Activated T-helper 2 cell treated with anti-CD3 and anti-CD28 coated beads, Interferon-gamma antibody, Interleukin-2, Interleukin-4, amounts not matched to agents 10 μg/mL and 5 μg/mL and 100 μg/mL, durations not matched to agents 14 hours and 24 hours and 36 hours (primary cell): ENCODE measurements around the gene TTC24. TPM values are rescaled to one million over a fixed set of nuclear protein-coding genes. Genes with fewer than 3 reads are reported as not detected.

ENCODE experiments used
- DNase-seq: peaks from one replicate; pipeline ENCODE4 v3.0.0; 2021; ENCODE audit warnings: low spot score
- H3K27ac Mint-ChIP-seq: one replicate; pipeline ENCODE4 v1.8.0; 2021; ENCODE audit warnings: mixed read lengths
- H3K27me3 Mint-ChIP-seq: one replicate; pipeline ENCODE4 v1.8.0; 2021; ENCODE audit warnings: low read depth, mixed read lengths
- H3K36me3 Mint-ChIP-seq: one replicate; pipeline ENCODE4 v1.8.0; 2021; ENCODE audit warnings: low read depth, mixed read lengths
- H3K4me1 Mint-ChIP-seq: one replicate; pipeline ENCODE4 v1.8.0; 2021; ENCODE audit warnings: low read depth, mixed read lengths
- H3K4me3 Mint-ChIP-seq: one replicate; pipeline ENCODE4 v1.8.0; 2021; ENCODE audit warnings: low read depth, mild to moderate bottlenecking, moderate library complexity, mixed read lengths
- H3K9me3 Mint-ChIP-seq: one replicate; pipeline ENCODE4 v1.8.0; 2021; ENCODE audit warnings: mixed read lengths
- intact Hi-C: fragments of 100-400 bp; cut with micrococcal nuclease; formaldehyde crosslinking; loops from one replicate; pipeline ENCODE4 v1.15.1; 2023
- total RNA-seq: library from RNA; stranded (reverse); gene quantifications from 2 replicates; pipeline ENCODE4 v1.2.3, GENCODE V29; 2022

Gene TTC24
- total RNA-seq, result 3.8 and 4.5 TPM in 2 replicates

- H3K36me3 Mint-ChIP-seq, result no peaks in the 10 kb centered on the region
- H3K4me3 Mint-ChIP-seq, result no peak within 1 kb of the TSS
- no peaks in the 10 kb centered on the region for H3K9me3 Mint-ChIP-seq
- peaks cover 6% of the 10 kb centered on the region for H3K27me3 Mint-ChIP-seq
- no peak for DNase-seq
- H3K4me1 Mint-ChIP-seq, result peaks cover 8% of the 10 kb centered on the region
- no peak within 1 kb of the TSS for H3K27ac Mint-ChIP-seq
- intact Hi-C loops, result no loop called here
These were observed at the start of gene TTC24 for GRCh38 chr1:156579472-156579871. TTC24 (plus strand) TSS chr1:156579723; CDS start chr1:156581365, 1,642 bp downstream.

DNA sequence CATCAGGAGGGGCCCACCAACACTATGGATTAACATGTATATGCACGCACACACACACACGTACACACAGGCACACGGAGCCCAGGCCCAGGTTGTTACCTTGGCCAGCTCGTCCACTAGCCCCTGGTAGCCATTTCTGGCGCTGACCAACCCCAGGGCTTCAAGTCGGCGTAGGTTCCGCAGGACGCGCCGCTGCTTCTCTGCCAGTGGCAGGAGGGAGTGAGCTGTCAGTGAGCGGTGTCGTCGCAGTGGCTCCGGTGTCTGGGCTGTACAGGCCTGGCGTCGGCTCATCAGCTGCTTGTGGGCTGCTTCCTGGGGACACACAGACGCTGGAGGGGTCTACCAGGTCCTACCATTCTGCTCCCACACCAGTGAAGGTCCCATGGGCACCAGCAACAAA, 49.5 kb upstream of the TTC24 start:
- DNase-seq, result no peak
- Mint-ChIP-seq H3K27me3 (no peaks in the 10 kb centered on the region), H3K4me1 (peaks cover 20% of the 10 kb centered on the region), H3K27ac (no peak overlapping the region), H3K36me3 (peaks cover 47% of the 10 kb centered on the region), H3K4me3 (no peak overlapping the region), H3K9me3 (no peaks in the 10 kb centered on the region)
- intact Hi-C loops, result no loop called here

DNA sequence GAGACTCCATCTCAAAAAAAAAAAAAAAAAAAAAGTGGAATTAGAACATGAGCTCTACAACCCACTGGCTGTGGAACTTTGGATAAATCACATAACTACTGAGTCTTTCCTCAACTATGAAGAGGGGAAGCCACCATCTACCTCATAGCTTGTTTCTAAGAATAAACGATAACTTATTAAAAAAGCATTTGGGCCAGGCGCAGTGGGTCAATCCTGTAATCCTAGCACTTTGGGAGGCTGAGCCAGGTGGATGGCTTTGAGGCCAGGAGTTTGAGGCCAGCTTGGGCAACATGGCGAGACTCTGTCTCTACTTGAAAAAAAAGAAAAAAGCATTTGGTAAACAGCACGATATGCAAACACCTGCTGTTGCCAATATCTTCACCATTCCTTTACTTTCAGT, 47.1 kb upstream of the TTC24 start:
- Mint-ChIP-seq H3K27me3 (no peaks in the 10 kb centered on the region), H3K27ac (no peak overlapping the region), H3K36me3 (peaks cover 32% of the 10 kb centered on the region), H3K9me3 (no peaks in the 10 kb centered on the region), H3K4me3 (no peak overlapping the region), H3K4me1 (peaks cover 6% of the 10 kb centered on the region)
- DNase-seq, result no peak
- intact Hi-C loops, result no loop called here

DNA sequence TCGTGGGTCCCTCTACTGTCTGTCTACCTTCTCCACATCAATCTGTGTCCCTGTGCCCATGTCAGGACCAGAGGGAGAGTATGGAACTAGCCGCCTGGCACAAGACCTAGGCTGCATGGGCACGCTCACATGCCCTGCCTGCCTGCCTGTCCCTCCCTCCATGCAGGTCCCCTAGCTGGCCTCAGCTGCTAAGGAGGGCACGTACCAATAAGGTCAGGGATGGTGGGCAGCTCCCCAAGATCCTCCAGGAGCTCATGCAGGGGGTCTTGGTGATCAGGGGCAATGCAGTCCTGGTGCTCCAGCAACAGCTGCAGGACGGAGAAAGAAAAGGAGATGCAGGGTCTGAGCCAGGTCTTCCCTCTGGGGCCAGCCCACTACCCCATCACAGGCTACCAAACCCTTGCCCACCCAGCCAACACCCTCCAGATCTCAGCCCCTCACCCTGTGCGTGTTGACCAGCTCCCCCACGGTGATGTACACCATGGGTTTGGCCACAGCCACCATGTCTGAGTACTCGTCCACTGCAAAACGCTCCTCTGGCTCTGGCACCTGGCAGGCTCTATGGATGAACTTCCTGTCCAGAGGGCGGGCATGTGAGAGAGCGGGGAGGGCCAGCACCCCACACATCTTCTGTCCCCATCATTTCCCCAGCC, 45.8 kb upstream of the TTC24 start:
- intact Hi-C loops, result no loop called here
- no peaks in the 10 kb centered on the region for H3K27me3 Mint-ChIP-seq
- no peak for DNase-seq
- H3K4me3 Mint-ChIP-seq, result no peak overlapping the region
- no peaks in the 10 kb centered on the region for H3K9me3 Mint-ChIP-seq
- no peak overlapping the region for H3K27ac Mint-ChIP-seq
- peaks cover 23% of the 10 kb centered on the region for H3K36me3 Mint-ChIP-seq
- no peaks in the 10 kb centered on the region for H3K4me1 Mint-ChIP-seq

DNA sequence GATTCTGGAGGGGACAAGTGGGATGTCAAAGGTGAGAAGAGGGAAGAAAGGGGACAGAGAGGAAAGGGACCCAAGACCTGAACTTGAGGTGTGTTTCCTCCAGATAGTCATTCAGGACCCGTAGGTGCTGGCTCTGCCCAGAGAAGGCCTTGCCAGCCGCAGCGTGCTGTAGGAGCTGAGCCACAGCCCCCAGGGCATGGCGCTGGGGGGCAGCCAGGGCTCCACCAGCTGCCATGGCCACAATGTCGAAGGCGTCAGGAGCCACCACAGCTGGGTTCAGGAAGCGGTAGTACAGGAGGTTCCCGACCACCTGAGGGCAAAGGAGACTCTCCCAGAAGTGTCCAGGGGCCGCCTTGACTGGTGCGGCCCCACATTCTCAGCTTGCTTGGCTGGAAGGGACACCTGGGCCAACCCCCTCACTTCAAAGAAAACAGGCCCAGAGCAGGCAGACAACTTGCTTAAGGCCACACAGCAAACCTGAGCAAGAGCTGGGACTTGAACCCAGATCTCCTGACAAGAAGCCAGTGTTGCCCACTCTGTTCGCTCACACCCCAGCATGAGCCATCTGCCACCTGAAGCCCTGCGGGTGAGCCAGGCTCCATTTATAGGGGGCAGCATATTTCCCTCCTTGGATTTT, 45.0 kb upstream of the TTC24 start:
- no peaks in the 10 kb centered on the region for H3K9me3 Mint-ChIP-seq
- no peak overlapping the region for H3K27ac Mint-ChIP-seq
- intact Hi-C loops, result no loop called here

DNA sequence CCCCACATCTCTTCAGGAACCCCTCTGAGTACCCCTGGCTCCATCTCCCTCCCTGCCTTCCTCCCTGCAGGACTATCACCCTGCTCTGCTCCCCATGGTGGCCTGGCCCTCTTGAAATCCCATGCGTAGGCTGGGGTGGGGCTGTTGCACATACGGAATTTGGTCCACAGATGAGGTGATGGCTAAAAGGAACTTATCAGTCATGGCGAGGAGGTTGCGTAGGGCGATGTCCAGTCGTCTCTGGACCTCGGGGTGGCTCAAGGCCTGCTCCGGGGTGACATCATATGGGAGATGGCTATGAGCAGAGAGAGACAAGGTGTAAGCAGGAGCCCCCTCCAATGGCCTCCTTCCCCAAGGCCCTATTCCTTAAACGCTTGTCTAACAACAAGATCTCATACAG, 42.5 kb upstream of the TTC24 start:
- no peaks in the 10 kb centered on the region for H3K9me3 Mint-ChIP-seq
- no peak overlapping the region for H3K4me3 Mint-ChIP-seq
- peaks cover 28% of the 10 kb centered on the region for H3K36me3 Mint-ChIP-seq
- DNase-seq, result no peak
- H3K27ac Mint-ChIP-seq, result no peak overlapping the region
- intact Hi-C loops, result no loop called here
- H3K4me1 Mint-ChIP-seq, result peaks cover 3% of the 10 kb centered on the region
- no peaks in the 10 kb centered on the region for H3K27me3 Mint-ChIP-seq

More for the DNA sequence above, 45.0 kb upstream of the TTC24 start:
- H3K4me1 Mint-ChIP-seq, result peaks cover 3% of the 10 kb centered on the region
- DNase-seq, result no peak
- peaks cover 23% of the 10 kb centered on the region for H3K36me3 Mint-ChIP-seq
- H3K4me3 Mint-ChIP-seq, result no peak overlapping the region
- no peaks in the 10 kb centered on the region for H3K27me3 Mint-ChIP-seq

GRCh38 chr1:156538711-156539440, 40.6 kb upstream of the TTC24 start:
- no peak for DNase-seq
- H3K36me3 Mint-ChIP-seq, result peaks cover 27% of the 10 kb centered on the region
- H3K27me3 Mint-ChIP-seq, result no peaks in the 10 kb centered on the region
- H3K9me3 Mint-ChIP-seq, result no peaks in the 10 kb centered on the region
- no peak overlapping the region for H3K4me3 Mint-ChIP-seq
- intact Hi-C loops, result no loop called here
- H3K27ac Mint-ChIP-seq, result no peak overlapping the region
- H3K4me1 Mint-ChIP-seq, result peaks cover 3% of the 10 kb centered on the region

- DNase-seq, result no peak
- Mint-ChIP-seq H3K27ac (no peak overlapping the region), H3K9me3 (no peaks in the 10 kb centered on the region), H3K36me3 (peaks cover 23% of the 10 kb centered on the region), H3K27me3 (no peaks in the 10 kb centered on the region), H3K4me3 (no peak overlapping the region), H3K4me1 (peaks cover 6% of the 10 kb centered on the region)
- intact Hi-C loops, result no loop called here
These were observed 39.6 kb upstream of the TTC24 start for GRCh38 chr1:156539818-156540355.

DNA sequence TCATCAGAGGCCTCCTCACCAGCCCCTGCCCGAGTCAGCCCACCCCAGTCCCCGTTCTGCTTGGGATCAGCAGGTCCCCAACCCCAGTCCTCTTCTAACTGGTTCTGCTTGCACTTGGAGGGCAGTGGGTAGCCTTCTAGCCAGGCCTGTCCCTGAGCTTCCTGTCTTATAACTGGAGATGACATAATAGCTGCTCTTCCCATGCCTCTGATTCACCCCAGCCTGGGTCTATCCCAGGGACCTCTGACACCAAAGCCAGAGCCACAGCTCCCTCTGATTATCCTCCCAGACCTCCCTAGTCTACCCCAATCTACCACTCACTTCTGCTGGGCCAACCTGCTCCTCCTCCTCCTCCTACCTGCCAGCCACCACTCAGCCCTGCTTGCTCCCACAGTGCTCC, 38.6 kb upstream of the TTC24 start:
- Mint-ChIP-seq H3K27ac (no peak overlapping the region), H3K27me3 (no peaks in the 10 kb centered on the region), H3K9me3 (no peaks in the 10 kb centered on the region), H3K4me1 (peaks cover 9% of the 10 kb centered on the region), H3K4me3 (no peak overlapping the region), H3K36me3 (peaks cover 23% of the 10 kb centered on the region)
- intact Hi-C loops, result no loop called here
- DNase-seq, result no peak

DNA sequence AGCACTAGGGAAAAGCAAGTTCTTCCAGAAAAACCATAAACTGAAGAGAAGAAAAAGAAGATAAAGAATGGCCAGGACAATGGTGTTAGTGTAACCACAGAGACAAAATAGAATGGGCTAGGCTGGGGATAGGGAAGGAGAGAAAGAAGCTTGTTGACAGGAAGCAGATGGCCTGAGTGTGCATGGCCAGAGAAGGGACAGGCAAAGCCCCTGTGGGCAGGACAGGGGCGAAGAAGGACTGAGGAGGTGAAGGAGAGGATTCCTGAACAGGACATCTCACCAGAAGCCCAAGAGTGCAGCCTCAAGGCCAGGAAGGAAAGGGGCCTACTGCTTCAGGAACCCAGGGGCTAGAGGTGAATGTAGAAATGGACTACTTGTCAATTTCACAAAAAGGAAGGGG, 36.5 kb upstream of the TTC24 start:
- intact Hi-C loops, result no loop called here
- Mint-ChIP-seq H3K27me3 (no peaks in the 10 kb centered on the region), H3K27ac (no peak overlapping the region), H3K4me1 (peaks cover 9% of the 10 kb centered on the region), H3K4me3 (no peak overlapping the region), H3K9me3 (no peaks in the 10 kb centered on the region), H3K36me3 (peaks cover 23% of the 10 kb centered on the region)
- no peak for DNase-seq

- Mint-ChIP-seq H3K27me3 (no peaks in the 10 kb centered on the region), H3K4me3 (no peak overlapping the region), H3K36me3 (peaks cover 13% of the 10 kb centered on the region), H3K4me1 (peaks cover 7% of the 10 kb centered on the region), H3K27ac (no peak overlapping the region), H3K9me3 (no peaks in the 10 kb centered on the region)
- intact Hi-C loops, result no loop called here
- no peak for DNase-seq
These were observed 34.9 kb upstream of the TTC24 start for GRCh38 chr1:156544592-156545102.

DNA sequence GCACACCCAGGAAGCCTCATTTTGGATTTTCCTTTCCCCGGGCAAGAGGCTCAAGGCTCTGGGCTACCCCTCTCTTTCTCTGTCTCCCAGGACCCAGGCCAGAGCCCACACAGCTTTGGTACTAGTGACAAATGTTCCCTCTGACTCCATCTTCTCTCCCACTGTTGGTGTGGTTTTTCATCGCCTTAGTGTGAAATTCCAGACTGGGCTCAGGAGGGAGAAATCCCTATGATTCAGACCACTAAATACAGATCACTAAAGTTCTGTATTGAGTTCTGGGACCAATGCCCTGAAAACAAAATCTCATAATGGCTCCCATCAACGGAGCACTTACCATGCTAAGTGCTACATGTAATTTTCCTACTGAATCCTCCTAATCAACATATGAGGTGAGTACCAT, 33.3 kb upstream of the TTC24 start:
- Mint-ChIP-seq H3K27me3 (no peaks in the 10 kb centered on the region), H3K27ac (no peak overlapping the region), H3K9me3 (no peaks in the 10 kb centered on the region), H3K36me3 (peaks cover 10% of the 10 kb centered on the region), H3K4me3 (no peak overlapping the region), H3K4me1 (peaks cover 7% of the 10 kb centered on the region)
- DNase-seq, result no peak
- intact Hi-C loops, result no loop called here

GRCh38 chr1:156547434-156547833, 32.1 kb upstream of the TTC24 start:
- H3K36me3 Mint-ChIP-seq, result peaks cover 8% of the 10 kb centered on the region
- H3K27me3 Mint-ChIP-seq, result no peaks in the 10 kb centered on the region
- no peak for DNase-seq
- no peak overlapping the region for H3K4me3 Mint-ChIP-seq
- H3K27ac Mint-ChIP-seq, result no peak overlapping the region
- no peaks in the 10 kb centered on the region for H3K9me3 Mint-ChIP-seq
- peaks cover 7% of the 10 kb centered on the region for H3K4me1 Mint-ChIP-seq
- intact Hi-C loops, result no loop called here
